GM20431 (cell line): ENCODE measurements around the gene COG1.

Experiments used
- in situ Hi-C: fragments of 300-500 bp; cut with MseI, MboI; formaldehyde crosslinking; loops from one replicate; pipeline ENCODE4 v1.15.0; 2020; ENCODE audit warnings: low sequenced_read_pairs; ENCODE audit not compliant: unreplicated experiment

COG1 gene

DNA sequence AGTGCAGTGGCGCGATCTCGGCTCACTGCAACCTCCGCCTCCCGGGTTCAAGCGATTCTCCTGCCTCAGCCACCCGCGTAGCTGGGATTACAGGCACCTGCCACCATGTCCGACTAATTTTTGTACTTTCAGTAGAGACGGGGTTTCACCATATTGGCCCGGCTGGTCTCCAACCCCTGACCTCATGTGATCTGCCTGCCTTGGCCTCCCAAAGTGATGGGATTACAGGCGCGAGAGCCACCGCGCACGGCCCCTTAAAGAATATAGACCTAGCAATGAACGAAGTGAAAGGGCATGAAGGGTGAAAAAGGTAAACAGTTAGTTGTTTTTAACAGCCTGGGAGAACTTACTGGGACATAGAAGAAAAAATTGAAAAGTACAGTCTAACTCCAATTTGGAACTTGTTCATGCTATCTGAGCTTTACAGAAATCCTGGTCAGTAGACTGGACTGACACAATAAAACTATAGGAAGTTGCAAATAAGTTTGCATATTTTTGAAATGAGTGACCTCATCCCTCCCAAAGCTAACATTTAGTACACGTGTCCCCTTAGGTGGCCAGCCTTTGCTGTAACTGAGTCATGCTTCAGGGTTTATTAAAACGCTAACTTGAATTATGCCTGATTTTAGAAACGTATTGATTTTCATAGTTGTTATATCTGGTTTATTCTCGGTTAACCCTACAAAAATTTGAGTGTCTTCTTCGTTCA is 1.8 kb downstream of the COG1 start:
- in situ Hi-C loops = no loop called here

DNA sequence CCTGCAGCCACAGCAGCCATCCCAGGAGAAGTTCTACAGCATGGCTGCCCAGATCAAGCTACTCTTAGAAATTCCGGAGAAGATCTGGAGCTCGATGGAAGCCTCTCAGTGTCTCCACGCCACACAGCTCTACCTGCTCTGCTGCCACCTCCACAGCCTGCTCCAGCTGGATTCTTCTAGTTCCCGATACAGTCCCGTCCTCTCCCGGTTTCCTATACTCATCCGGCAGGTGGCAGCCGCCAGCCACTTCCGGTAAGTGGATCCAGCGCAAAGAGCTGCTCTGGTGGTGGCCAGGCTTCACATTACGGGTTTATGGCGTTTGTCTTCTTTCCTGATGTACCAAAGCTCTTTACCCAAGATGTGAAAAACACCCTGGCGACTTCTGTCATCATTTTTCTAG is 3.6 kb downstream of the COG1 start:
- in situ Hi-C loops = no loop called here

DNA sequence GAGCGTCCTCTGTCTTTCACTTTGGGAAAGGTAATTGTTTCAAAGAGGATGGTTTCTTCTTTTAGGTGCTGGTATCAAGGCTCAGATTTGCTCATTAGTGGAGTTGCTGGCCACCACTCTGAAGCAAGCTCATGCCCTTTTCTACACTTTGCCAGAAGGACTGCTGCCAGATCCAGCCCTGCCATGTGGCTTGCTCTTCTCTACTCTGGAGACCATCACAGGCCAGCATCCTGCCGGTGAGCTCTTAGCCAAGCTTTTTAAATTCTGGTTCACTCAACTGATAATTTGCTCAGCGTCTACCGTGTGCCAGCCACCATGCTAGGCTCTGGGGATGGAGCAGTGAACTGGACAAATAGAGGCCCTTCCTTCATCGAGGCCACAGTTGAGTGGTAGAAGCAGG is 4.3 kb downstream of the COG1 start:
- in situ Hi-C loops = no loop called here

DNA sequence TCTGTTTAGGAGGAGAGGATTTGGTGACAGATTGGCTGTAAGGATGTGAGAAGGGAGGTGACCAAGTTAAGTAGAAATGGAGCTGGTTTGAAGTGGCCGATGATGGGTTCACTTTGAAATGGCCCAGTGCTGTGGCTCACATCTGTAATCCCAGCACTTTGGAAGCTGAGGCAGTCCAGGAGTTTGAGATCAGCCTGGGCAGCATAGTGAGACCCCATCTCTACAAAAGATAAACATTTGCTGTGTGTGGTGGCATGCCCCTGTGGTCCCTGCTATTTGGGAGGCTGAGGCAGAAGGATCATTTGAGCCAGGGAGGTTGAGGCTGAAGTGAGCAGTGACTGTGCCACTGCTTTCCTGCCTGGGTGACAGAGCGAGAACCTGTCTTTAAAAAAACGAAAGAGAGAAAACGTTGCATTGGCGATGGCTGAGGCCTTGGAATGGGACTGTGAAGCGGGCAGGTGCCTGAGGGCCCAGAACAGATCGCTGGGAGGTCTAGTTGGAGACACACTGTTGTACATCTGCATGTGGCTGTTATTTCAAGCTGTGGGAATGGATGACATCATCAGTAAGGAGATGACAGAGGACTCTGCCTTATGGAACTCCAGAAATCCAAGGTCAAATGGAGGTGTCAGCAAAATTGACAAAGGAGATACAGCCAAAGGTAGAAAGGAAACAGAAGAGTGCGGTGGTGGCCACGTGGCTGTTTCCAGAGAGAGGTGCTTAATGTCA is 5.5 kb downstream of the COG1 start:
- in situ Hi-C loops = no loop called here

DNA sequence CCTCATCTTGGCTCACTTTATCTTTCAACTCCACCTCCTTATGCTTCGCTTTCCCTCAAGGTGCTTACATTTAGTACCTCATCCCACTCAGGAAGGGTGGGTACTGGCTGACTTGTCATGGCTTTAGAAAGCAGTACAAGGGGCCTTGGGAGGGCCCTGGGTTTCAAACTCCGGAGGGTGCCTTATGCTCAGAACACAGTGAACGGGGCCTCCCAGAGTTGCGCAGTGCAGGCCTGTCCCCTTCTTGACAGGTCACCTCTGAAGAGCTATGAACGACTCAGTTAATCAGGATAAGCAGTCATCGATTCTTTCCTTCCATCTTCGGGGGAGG is 6.0 kb downstream of the COG1 start:
- in situ Hi-C loops = no loop called here

DNA sequence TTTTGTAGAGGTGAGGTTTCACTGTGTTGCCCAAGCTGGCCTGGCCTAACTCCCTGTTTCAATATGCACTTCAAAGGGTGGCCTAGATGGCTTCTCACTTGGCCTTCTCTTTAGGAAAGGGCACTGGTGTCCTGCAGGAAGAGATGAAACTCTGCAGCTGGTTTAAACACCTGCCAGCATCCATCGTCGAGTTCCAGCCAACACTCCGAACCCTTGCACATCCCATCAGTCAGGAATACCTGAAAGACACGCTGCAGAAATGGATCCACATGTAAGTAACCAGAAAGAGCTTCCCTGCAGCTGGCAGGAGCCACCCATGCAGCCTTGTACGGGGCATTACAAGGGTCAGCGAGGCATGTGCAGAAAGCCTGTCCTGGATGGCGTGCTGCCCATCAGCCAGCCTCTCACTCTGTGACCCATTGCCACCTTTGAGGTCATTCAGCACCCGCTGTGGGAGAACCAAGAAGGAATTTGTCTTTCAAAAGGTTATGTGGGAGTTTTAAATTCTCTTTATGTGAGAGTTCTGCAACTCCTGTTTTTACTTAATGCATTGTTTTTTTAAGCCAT is 7.0 kb downstream of the COG1 start:
- in situ Hi-C loops = no loop called here

DNA sequence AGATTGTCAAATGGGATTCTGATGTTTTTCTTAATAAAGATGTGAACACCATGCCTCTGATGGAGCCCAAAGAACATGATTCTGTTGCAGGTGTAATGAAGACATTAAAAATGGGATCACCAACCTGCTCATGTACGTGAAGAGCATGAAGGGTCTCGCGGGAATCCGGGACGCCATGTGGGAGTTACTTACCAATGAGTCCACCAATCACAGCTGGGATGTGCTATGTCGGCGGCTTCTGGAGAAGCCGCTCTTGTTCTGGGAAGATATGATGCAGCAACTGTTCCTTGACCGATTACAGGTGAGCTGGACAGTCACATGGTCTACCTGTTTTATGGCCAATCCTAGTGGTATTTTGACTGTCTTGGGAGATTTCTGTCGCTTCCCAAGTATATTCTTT is 7.6 kb downstream of the COG1 start:
- in situ Hi-C loops = no loop called here

DNA sequence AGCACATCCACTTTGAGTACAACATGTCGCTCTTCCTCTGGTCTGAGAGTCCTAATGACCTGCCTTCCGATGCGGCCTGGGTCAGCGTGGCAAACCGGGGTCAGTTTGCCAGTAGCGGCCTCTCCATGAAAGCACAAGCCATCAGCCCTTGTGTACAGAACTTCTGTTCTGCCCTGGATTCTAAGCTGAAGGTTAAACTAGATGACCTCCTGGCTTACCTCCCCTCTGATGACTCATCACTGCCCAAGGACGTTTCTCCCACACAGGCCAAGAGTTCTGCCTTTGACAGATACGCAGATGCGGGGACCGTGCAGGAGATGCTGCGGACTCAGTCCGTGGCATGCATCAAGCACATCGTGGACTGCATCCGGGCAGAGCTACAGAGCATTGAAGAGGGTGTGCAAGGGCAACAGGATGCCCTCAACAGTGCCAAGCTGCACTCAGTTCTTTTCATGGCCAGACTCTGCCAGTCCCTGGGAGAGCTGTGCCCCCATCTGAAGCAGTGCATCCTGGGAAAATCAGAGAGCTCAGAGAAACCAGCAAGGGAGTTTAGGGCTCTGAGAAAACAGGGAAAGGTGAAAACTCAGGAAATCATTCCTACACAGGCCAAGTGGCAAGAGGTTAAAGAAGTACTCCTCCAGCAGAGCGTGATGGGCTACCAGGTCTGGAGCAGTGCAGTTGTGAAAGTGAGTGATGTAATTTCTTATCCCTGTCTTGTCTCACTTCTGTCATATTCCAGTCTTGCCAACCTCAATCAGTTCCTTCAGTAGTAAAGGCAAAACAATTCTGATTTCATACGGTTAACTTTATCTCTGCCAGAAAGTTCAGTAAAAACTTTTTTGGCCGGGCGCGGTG is 8.6 kb downstream of the COG1 start:
- in situ Hi-C loops = no loop called here

DNA sequence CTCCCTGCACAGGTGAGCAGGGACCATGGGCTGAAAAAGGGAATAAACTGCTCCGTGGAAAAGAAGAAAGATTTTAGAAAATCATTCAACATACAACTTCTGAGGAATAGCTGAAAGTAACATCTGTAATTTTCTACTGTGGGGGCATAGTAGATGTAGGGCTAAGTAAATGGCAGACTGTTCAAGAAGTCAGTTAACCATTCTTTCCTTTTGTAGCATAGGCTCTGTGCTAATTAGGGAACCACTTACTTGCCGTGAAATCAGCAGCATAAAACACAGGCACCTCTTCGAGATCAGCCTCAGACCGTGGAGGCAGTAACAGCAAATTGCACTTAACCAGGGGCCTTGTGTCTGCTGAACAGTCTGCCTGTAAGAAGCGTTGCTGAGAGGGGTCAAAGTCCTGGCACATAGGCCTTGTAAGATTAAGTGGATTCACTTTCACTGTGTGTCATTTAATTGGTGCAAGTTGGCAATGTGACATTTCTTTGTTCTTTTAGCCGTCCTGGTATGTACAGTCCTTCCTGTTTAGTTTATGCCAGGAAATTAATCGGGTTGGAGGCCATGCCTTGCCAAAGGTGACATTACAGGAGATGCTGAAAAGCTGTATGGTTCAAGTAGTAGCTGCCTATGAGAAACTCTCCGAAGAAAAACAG is 10.4 kb downstream of the COG1 start:
- in situ Hi-C loops = no loop called here

DNA sequence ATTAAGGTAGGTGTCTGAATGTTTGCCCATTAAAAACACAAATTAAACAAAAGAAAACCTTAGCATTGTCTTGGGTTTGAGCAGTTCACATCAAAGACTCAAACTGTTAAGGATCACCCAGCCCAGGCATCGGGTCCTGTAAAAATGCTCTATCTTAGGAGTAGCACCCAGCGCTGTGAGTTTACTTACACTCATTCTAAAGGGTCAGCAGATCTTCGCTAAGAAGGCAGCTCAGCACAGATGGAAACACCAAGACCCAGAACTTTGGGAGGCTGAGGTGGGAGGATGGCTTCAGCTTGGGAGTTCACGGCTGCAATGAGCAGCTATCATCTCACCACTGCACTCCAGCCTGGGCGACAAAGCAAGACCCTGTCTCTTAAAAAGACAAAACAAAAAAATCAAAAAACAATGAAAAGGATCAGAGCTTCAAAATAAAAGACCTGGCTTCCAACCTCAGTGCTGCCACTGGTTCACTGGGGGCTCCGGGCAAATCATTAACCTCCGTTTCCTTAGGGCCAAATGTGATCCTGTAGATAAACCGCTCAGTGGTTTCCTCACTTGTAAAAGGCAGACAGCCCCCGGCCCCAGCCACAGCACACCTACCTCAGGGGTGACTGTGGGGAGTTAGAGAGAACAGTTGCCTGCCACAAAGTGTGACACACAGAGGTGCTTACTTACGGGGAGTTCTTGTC is 11.1 kb downstream of the COG1 start:
- in situ Hi-C loops = no loop called here

DNA sequence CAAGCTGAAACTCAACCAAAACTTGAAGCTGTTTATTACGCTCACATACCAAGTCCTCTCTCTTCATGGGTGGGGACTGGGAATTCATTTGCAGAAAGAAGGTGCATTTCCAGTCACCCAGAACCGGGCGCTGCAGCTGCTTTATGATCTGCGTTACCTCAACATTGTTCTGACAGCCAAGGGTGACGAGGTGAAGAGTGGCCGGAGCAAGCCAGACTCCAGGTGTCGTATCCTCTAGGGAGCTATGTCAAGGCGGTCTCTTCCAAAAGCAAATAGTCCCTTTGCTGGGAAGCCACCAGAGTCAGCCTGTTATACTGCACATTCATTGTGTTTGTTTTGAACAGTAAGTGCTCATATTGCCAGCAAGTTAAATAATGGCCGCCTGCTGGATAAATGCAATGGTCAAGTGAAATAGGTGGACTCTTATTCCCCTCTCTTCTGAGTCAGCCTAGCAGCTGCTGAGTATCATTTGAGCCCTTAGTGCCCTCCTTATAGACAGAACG is 12.7 kb downstream of the COG1 start:
- in situ Hi-C loops = no loop called here

DNA sequence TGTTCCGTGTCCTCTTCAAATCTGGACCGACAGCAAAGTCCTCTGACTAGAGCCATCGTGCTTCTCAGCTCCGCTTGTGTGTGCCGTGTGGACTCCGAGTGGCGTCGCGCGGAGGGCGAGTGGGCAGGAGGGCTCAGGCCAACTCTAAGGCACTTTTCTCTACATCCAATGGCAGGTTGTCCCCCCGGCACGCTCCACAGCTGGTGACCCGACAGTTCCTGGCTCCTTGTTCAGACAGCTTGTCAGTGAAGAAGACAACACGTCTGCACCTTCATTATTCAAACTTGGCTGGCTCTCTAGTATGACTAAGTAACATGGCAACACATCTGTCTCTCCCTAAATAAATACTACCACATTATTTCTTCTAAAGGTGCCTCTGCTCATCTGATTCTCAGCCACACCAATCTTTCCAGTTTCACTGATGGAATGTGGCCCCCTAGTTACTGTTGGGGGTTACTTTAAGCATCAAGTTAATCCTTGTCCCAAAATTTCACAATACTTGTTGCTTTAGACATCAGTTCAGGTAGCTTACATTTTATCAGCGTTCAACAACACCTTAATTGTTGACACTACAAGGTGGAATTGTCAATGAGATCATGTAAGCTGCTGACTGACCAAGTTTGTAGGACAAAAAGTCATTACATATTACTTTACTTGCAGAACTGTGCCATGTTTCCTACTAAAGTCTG is 15.4 kb downstream of the COG1 start:
- in situ Hi-C loops = no loop called here

DNA sequence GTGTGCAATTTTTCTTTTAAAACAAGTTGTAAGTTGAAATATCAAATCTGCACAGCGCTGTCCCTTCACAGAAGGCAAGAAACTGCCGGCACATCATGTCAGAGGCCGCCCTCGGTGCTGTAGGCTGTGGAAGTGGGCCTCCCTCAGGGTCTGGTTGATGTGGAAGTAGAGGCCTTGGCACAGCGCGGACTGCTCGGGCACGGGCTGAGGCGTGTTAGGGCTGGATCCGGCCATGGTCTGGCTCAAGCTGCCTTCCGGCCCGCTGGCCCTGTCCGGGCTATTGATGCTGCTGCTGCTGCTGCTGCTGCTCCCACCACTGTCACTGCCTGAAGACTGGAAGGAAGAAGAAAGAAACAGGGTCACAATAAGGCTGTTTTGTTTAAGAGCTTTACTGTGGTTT is 16.6 kb downstream of the COG1 start:
- in situ Hi-C loops = no loop called here

DNA sequence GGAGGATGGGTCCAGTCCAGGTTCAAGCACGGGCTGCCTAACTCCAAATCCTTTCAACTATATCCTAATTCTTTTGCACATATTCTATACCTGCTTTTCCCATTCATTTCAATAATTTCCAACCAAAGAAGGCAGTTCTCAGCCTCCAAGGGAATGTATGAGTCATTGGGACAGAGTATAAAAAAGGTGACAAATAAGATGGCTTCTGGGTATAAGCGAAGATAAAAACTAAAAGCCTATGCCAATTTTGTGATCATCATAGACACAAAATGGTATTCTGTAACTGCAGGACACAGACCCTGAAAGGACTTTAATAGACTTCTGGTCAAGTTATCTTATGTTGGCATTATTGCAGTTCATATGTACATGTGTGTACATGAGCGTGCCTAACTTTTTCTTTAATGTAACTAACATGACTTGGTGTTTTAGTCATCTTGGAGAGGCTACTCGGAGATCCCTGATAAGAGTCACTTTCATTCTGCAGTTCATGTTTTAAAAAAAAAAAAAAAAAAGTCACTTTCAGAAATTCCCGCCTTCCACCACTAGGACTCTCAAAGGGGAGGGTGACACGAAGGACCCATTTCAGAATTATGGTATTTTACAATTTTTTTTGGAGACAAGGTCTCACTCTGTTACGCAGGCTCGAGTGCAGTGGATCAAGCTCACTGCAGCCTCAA is 17.3 kb downstream of the COG1 start:
- in situ Hi-C loops = no loop called here

DNA sequence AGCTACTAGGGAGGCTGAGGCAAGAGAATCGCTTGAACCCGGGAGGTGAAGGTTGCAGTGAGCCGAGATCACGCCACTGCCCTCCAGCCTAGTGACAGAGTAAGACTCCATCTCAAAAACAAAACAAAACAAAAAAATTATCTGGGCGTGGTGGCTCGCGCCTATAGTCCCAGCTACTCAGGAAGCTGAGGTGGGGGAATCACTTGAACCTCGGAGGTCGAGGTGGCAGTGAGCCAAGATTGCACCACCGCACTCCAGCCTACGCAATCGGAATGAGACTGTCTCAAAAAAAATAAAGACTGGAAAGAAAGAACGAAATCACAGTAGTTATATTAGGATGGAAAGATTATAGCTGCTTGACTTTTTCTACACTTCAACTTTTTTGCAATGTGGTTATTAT is 18.9 kb downstream of the COG1 start:
- in situ Hi-C loops = no loop called here

DNA sequence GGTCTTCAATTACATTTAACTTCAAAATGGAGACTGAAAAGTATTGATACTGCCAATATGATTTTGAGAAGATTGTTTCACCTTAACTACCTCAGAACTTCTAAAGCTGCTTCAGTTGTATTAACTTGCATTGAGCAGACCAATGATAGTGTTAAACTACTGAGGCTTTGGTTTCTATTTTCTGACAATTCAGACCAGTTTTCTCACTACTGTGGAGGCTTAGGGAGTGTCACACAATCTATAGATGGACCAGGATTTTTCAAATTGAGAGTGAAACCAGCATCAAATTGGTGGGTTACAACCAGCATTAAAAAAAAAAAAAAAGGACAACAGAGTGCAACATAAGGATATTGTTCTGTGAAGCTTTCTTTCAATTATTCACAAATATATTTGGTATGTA is 21.2 kb downstream of the COG1 start:
- in situ Hi-C loops = no loop called here

DNA sequence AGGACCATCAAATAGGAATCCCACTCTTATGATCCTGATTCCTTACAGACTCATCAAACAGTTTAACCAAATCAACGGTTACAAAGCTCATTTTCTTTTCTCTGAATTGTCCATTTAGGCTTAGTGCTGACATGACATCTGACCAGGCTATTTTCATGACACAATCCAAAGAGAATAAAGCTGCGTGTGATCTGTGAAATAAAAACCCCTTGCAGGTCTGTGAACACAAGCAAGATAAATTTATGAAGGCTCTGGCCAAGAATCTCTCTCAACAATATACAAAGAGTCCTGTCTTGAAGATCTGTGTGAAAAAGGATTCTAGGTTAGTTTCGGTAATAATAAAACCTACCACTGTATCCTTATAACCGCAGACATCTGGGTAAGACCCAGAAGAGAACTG is 22.0 kb downstream of the COG1 start:
- in situ Hi-C loops = no loop called here

DNA sequence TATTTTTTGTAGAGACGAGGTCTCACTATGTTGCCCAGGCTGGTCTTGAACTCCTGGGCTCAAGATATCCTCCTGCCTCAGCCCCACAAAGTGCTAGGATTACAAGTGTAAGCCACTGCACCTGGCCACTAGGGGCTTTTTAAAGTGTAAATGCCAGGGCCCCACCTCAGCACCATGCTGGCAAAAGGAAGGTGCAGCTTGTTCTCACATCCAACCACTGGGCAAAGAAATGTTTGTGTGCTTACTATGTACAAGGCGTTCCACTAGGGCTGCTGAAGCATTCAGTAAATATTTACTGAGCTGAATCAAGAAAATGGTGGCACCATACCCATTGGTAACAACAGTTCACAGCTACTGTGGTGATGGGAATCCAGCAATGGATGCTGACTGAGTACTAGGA is 22.6 kb downstream of the COG1 start:
- in situ Hi-C loops = no loop called here
